GM12878 (cell line): ENCODE results near the gene SPP2.

Source experiments
- BHLHE40 ChIP-seq, 2 experiments: fragments of 450-650 bp in 1 of 2; IDR thresholded peaks; 2 replicates each; pipeline ENCODE4 v1.6.1; 2011 to 2017; ENCODE audit warnings: low read depth in 2 of 2, borderline replicate concordance in 1 of 2, improper control_type of control experiment in 1 of 2, low read length in 1 of 2, mild to moderate bottlenecking in 1 of 2
- E4F1 ChIP-seq: fragments of 450-650 bp; IDR thresholded peaks from 2 replicates; pipeline ENCODE4 v1.6.1; 2018; ENCODE audit warnings: borderline replicate concordance, mild to moderate bottlenecking; ENCODE audit not compliant: partially characterized antibody
- SIN3A ChIP-seq: IDR thresholded peaks from 2 replicates; pipeline ENCODE4 v1.6.1; 2012; ENCODE audit warnings: low read depth, low read length, improper control_type of control experiment

DNA sequence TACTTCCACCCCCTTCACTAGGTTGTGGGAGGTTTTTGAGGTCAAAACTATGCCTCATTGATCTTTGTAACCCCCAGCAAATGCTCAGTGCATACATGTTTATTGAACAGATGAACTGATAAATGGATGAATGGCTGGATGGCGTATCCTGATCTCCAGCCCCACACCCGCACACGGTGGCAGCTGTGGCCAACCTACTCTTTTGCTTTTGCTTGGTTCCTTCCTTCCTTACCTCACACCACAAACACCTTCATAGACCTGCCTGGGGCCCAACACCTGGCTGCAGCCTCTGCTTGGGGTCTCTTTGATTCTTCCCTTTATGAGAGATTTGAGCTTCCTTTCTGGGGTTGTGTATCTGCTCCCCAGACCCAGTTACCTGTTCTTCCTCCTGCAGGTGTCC is 25.9 kb downstream of the SPP2 start:
- TF ChIP-seq E4F1 = no peak
- TF ChIP-seq BHLHE40 (IDR thresholded peaks at IDR 0.05; ENCODE audit: borderline replicate concordance in 1 of 2, low read depth in 2 of 2, low read length in 1 of 2) = no peak
- no peak for TF ChIP-seq SIN3A
